AG04450 (cell line): ENCODE results near the gene TAGAP. TPM values are rescaled to one million over a fixed set of nuclear protein-coding genes. Genes with fewer than 3 reads are reported as not detected.

Source experiments
- CTCF ChIA-PET: fragments of 300-600, 350-600 bp; formaldehyde crosslinking; extraction: SDS; loops from one replicate; lab custom pipeline; 2022; ENCODE audit warnings: antibody characterized with exemption, inconsistent platforms; lab: Charles Lee
- POLR2A ChIA-PET: fragments of 350-600 bp; formaldehyde crosslinking; extraction: SDS; loops from one replicate; lab custom pipeline; 2021; ENCODE audit warnings: antibody characterized with exemption, inconsistent platforms; lab: Yijun Ruan, JAX
- DNase-seq: peaks from one replicate; pipeline ENCODE4 v3.0.0-alpha.2; 2011; ENCODE audit warnings: low read depth, low spot score
- H3K27ac ChIP-seq: one replicate; pipeline ENCODE4 v1.5.1; 2012; ENCODE audit warnings: low read depth, low read length, control low read depth
- H3K27me3 ChIP-seq: one replicate; pipeline ENCODE4 v1.6.0; 2012; ENCODE audit warnings: low read length; ENCODE audit not compliant: control insufficient read depth, insufficient read depth
- H3K4me3 ChIP-seq: 2 replicates; pipeline ENCODE4 v1.5.1; 2011; ENCODE audit warnings: mild to moderate bottlenecking, low read depth, low read length, control low read depth
- H3K9me3 ChIP-seq: 2 replicates; pipeline ENCODE4 v1.5.1; 2012; ENCODE audit warnings: low read length; ENCODE audit not compliant: control insufficient read depth, insufficient read depth
- polyA plus RNA-seq: library from polyadenylated mRNA; depleted of rRNA; stranded (reverse); fragments of >200 nt; gene quantifications from 2 replicates; pipeline ENCODE4 v1.2.3, GENCODE V29; 2011
- TF ChIP-seq, protein P1 (sequence below): IDR thresholded peaks from 2 replicates; pipeline ENCODE4 v1.5.1; 2011; ENCODE audit warnings: low read depth, low read length, control low read depth, inconsistent platforms

Gene TAGAP
- polyA plus RNA-seq, 1 experiment = not detected

DNA sequence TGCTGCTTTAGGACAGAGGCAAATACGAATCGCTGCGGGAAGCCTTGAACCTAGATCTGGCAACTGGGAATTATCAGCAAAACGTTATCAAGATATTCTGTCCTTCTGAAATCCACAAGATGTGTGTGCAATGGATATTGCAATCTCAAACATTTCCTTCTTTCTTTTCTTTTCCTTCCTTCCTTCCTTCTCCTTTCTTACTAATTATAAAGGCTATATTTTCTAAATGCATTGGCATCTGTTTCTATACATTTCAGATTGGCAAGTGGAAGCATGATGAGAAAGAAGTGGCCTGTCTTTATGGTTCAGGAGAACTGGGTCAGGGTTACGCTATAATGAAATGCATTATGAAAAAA is 2.0 kb downstream of the TAGAP start:
- ChIA-PET POLR2A (no interaction called here), CTCF (interaction anchor here (0.6 to 4.2 kb wide), 13 partner anchors 8 to 297 kb away, joined by 3 to 50 read pairs (median 5); no protein-coding TSS in a partner anchor)
- no peak for DNase-seq
- no peaks in the 10 kb centered on the region for H3K9me3 ChIP-seq
- no peak overlapping the region for H3K4me3 ChIP-seq
- H3K27me3 ChIP-seq = peaks cover 14% of the 10 kb centered on the region
- TF ChIP-seq, protein P1, sequence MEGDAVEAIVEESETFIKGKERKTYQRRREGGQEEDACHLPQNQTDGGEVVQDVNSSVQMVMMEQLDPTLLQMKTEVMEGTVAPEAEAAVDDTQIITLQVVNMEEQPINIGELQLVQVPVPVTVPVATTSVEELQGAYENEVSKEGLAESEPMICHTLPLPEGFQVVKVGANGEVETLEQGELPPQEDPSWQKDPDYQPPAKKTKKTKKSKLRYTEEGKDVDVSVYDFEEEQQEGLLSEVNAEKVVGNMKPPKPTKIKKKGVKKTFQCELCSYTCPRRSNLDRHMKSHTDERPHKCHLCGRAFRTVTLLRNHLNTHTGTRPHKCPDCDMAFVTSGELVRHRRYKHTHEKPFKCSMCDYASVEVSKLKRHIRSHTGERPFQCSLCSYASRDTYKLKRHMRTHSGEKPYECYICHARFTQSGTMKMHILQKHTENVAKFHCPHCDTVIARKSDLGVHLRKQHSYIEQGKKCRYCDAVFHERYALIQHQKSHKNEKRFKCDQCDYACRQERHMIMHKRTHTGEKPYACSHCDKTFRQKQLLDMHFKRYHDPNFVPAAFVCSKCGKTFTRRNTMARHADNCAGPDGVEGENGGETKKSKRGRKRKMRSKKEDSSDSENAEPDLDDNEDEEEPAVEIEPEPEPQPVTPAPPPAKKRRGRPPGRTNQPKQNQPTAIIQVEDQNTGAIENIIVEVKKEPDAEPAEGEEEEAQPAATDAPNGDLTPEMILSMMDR = no peak
- no peak overlapping the region for H3K27ac ChIP-seq

DNA sequence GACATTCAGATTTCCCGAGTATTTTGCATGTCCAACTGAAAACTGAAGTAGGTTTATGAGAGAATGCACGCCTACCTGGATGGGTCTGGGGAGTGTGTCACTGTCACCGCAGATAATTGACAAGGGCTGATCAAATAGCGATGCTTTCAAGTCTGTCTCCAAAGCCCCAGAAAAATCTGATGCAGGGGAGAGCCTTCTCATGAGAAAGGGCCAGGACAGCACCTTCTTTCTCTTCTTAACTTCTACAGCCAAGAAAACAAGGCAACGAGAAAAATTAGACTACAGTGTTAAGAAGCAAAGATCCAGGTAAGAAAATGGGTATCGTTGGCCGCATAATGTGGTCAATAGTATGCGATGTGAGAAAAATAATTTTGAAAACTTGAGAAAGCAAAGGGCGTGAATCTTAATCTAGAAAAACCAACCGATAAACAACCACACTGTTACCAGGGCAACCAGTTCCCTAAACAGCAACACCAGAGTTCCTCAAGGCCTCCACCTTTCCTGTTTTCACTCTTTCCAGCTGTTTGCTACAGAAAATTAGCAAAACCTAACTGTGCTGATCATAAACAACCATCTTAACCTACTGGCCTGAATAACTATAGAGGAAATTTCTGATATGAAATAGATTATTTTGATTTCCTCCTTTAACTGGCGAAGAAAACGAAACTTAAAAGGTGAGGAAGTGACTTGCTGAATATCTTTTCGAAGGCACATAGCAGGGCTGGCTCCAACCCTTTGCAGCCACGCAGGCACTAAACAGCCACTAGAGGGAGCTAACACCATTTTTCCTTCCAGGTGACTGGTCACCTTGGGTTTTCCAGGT is 2.6 kb downstream of the TAGAP start:
- Histone ChIP-seq H3K27me3 (peaks cover 14% of the 10 kb centered on the region), H3K4me3 (no peak overlapping the region), H3K9me3 (no peaks in the 10 kb centered on the region), H3K27ac (no peak overlapping the region)
- ChIA-PET POLR2A (no interaction called here), CTCF (interaction anchor here (0.6 to 4.2 kb wide), 16 partner anchors 9 to 297 kb away, joined by 3 to 50 read pairs (median 4); no protein-coding TSS in a partner anchor)
- TF ChIP-seq, protein P1 = peak; percentile 89
- peak; percentile 11 for DNase-seq

- no peaks in the 10 kb centered on the region for H3K9me3 ChIP-seq
- peaks cover 14% of the 10 kb centered on the region for H3K27me3 ChIP-seq
- no peak overlapping the region for H3K4me3 ChIP-seq
- DNase-seq = no peak
- POLR2A ChIA-PET = no interaction called here
- H3K27ac ChIP-seq = no peak overlapping the region
- TF ChIP-seq, protein P1 = no peak
- CTCF ChIA-PET = interaction anchor here (0.6 to 4.2 kb wide), 7 partner anchors 23 to 248 kb away, joined by 3 to 50 read pairs (median 4); no protein-coding TSS in a partner anchor
Observed at GRCh38 chr6:159041181-159041580, 3.6 kb downstream of the TAGAP start.

GRCh38 chr6:159039885-159040258 is 4.9 kb downstream of the TAGAP start:
- CTCF ChIA-PET = interaction anchor here (4.0 to 4.2 kb wide), 2 partner anchors 64 to 95 kb away, joined by 19 to 50 read pairs; no protein-coding TSS in a partner anchor
- TF ChIP-seq, protein P1 = no peak

More at GRCh38 chr6:159039885-159040258, 4.9 kb downstream of the TAGAP start:
- Histone ChIP-seq H3K27me3 (peaks cover 14% of the 10 kb centered on the region), H3K27ac (no peak overlapping the region), H3K9me3 (no peaks in the 10 kb centered on the region), H3K4me3 (no peak overlapping the region)
- POLR2A ChIA-PET = no interaction called here
- no peak for DNase-seq
